HepG2 (cell line): Measurements from ENCODE around the gene RRP12. TPM values are rescaled to one million over a fixed set of nuclear protein-coding genes. Genes with fewer than 3 reads are reported as not detected.

ENCODE experiments used
- AHR ChIP-seq: IDR thresholded peaks from 2 replicates; pipeline ENCODE4 v1.6.1; 2018; ENCODE audit warnings: missing genetic modification reagents, missing compliant biosample characterization
- EP300 ChIP-seq, 3 experiments: sonication (generic) in 1 of 3; formaldehyde crosslinking in 1 of 3; IDR thresholded peaks; 2 replicates each; pipeline versions ENCODE4 v1.5.1 to v1.6.1; 2011 to 2020; ENCODE audit warnings: low read depth in 2 of 3, low read length in 2 of 3, borderline replicate concordance in 1 of 3, improper control_type of control experiment in 1 of 3, mild to moderate bottlenecking in 1 of 3, missing genetic modification reagents in 1 of 3, moderate library complexity in 1 of 3
- FOXP1 ChIP-seq, 2 experiments: fragments of 450-650 bp in 1 of 2; IDR thresholded peaks; 2 replicates each; pipeline ENCODE4 v1.6.1; 2017 to 2018; ENCODE audit warnings: antibody characterized with exemption in 1 of 2
- GATAD1 ChIP-seq: IDR thresholded peaks from 2 replicates; pipeline ENCODE4 v1.6.1; 2016; ENCODE audit warnings: missing genetic modification reagents, missing compliant biosample characterization
- HOXA9 ChIP-seq: sonication (generic); formaldehyde crosslinking; IDR thresholded peaks from 2 replicates; pipeline ENCODE4 v1.8.1; 2022; ENCODE audit warnings: missing genetic modification reagents, mild to moderate bottlenecking, moderate library complexity, borderline replicate concordance
- HOXD1 ChIP-seq: sonication (generic); formaldehyde crosslinking; IDR thresholded peaks from 2 replicates; pipeline ENCODE4 v1.5.0; 2020; ENCODE audit warnings: missing genetic modification reagents
- KLF13 ChIP-seq: sonication (generic); formaldehyde crosslinking; IDR thresholded peaks from 2 replicates; pipeline ENCODE4 v1.4.0; 2020; ENCODE audit warnings: mild to moderate bottlenecking, missing genetic modification reagents
- MXD4 ChIP-seq: IDR thresholded peaks from 2 replicates; pipeline ENCODE4 v1.6.1; 2016; ENCODE audit warnings: mild to moderate bottlenecking, missing biosample characterization, missing genetic modification reagents
- MZF1 ChIP-seq: sonication (generic); formaldehyde crosslinking; IDR thresholded peaks from 2 replicates; pipeline ENCODE4 v1.8.1; 2023; ENCODE audit warnings: mild to moderate bottlenecking, missing genetic modification reagents, borderline replicate concordance
- PCBP1 ChIP-seq: fragments of 200-400 bp; formaldehyde crosslinking; IDR thresholded peaks from 2 replicates; pipeline ENCODE4 v1.6.1; 2017; ENCODE audit warnings: mild to moderate bottlenecking, low read depth, low read length, borderline replicate concordance
- PHF5A ChIP-seq: IDR thresholded peaks from one replicate; pipeline ENCODE4 v1.6.1; 2018; ENCODE audit warnings: low read depth, missing genetic modification reagents; ENCODE audit not compliant: unreplicated experiment
- RAD51 ChIP-seq: fragments of 450-650 bp; IDR thresholded peaks from 2 replicates; pipeline ENCODE4 v1.6.1; 2016; ENCODE audit warnings: borderline replicate concordance
- RELA ChIP-seq: sonication (generic); formaldehyde crosslinking; IDR thresholded peaks from 2 replicates; pipeline ENCODE4 v1.4.0; 2020; ENCODE audit warnings: missing genetic modification reagents
- SIN3B ChIP-seq: fragments of 150-350 bp; IDR thresholded peaks from 2 replicates; pipeline ENCODE4 v1.6.1; 2014; ENCODE audit warnings: low read length
- STAT5B ChIP-seq: sonication (generic); formaldehyde crosslinking; IDR thresholded peaks from 2 replicates; pipeline ENCODE4 v1.4.0; 2020; ENCODE audit warnings: missing genetic modification reagents
- ZFYVE20 ChIP-seq: sonication (generic); formaldehyde crosslinking; IDR thresholded peaks from 2 replicates; pipeline ENCODE4 v1.8.0; 2023; ENCODE audit warnings: low read depth, mild to moderate bottlenecking, moderate library complexity, missing genetic modification reagents, borderline replicate concordance
- ZNF230 ChIP-seq: sonication (generic); formaldehyde crosslinking; IDR thresholded peaks from 2 replicates; pipeline ENCODE4 v1.4.0; 2020; ENCODE audit warnings: mild to moderate bottlenecking, missing genetic modification reagents
- ZNF234 ChIP-seq: sonication (generic); formaldehyde crosslinking; conservative IDR thresholded peaks from 2 replicates; pipeline ENCODE4 v1.5.1; 2020; ENCODE audit warnings: mild to moderate bottlenecking, missing genetic modification reagents
- ZNF235 ChIP-seq: sonication (generic); formaldehyde crosslinking; IDR thresholded peaks from 2 replicates; pipeline ENCODE4 v1.8.1; 2023; ENCODE audit warnings: mild to moderate bottlenecking, missing genetic modification reagents, borderline replicate concordance
- ZNF496 ChIP-seq: sonication (generic); formaldehyde crosslinking; IDR thresholded peaks from 2 replicates; pipeline ENCODE4 v1.8.1; 2023; ENCODE audit warnings: mild to moderate bottlenecking, moderate library complexity, missing genetic modification reagents; ENCODE audit not compliant: insufficient replicate concordance
- ZNF790 ChIP-seq: sonication (generic); formaldehyde crosslinking; IDR thresholded peaks from 2 replicates; pipeline ENCODE4 v1.8.0; 2022; ENCODE audit warnings: missing genetic modification reagents, mild to moderate bottlenecking, borderline replicate concordance
- ZNF883 ChIP-seq: sonication (generic); formaldehyde crosslinking; IDR thresholded peaks from 2 replicates; pipeline ENCODE4 v1.5.1; 2020; ENCODE audit warnings: mild to moderate bottlenecking, missing genetic modification reagents; ENCODE audit errors: not compliant biosample characterization
- polyA plus RNA-seq, 8 experiments: library from polyadenylated mRNA; depleted of rRNA in 3 of 8; stranded (reverse) in 7 of 8; unstranded in 1 of 8; fragments of >200 nt; fragmentation: Illumina TruSeq in 4 of 8; extraction: Trizol in 4 of 8; gene quantifications; 2 replicates each; pipeline versions ENCODE4 v1.2.1 to v1.2.3, GENCODE V29; 2011 to 2016; ENCODE audit warnings: low read depth in 4 of 8, missing spikeins in 1 of 8, mixed read lengths in 1 of 8; ENCODE audit not compliant: insufficient read depth in 1 of 8
- total RNA-seq, 5 experiments: library from RNA; depleted of rRNA; stranded (reverse); fragments of >200 nt; fragmentation: Illumina TruSeq; extraction: Trizol; gene quantifications; 2 replicates each; pipeline ENCODE4 v1.2.3, GENCODE V29; 2016; ENCODE audit warnings: low read depth in 1 of 5
- TF ChIP-seq, protein P1 (sequence below): sonication (generic); formaldehyde crosslinking; conservative IDR thresholded peaks from 2 replicates; pipeline ENCODE4 v1.8.1; 2023; ENCODE audit warnings: missing genetic modification reagents
- TF ChIP-seq, protein P2 (sequence below): sonication (generic); formaldehyde crosslinking; IDR thresholded peaks from 2 replicates; pipeline ENCODE4 v1.4.0; 2020; ENCODE audit warnings: missing genetic modification reagents
- TF ChIP-seq, protein P3 (sequence below): sonication (generic); formaldehyde crosslinking; conservative IDR thresholded peaks from 2 replicates; pipeline ENCODE4 v1.8.0; 2022; ENCODE audit warnings: low read depth, missing genetic modification reagents

Gene RRP12
- total and polyA plus RNA-seq, 2 of the 13 experiments (the other 11 are each of a cell fraction or from before 2014, with no cell fraction given), result 13.2 to 39.4 TPM

DNA sequence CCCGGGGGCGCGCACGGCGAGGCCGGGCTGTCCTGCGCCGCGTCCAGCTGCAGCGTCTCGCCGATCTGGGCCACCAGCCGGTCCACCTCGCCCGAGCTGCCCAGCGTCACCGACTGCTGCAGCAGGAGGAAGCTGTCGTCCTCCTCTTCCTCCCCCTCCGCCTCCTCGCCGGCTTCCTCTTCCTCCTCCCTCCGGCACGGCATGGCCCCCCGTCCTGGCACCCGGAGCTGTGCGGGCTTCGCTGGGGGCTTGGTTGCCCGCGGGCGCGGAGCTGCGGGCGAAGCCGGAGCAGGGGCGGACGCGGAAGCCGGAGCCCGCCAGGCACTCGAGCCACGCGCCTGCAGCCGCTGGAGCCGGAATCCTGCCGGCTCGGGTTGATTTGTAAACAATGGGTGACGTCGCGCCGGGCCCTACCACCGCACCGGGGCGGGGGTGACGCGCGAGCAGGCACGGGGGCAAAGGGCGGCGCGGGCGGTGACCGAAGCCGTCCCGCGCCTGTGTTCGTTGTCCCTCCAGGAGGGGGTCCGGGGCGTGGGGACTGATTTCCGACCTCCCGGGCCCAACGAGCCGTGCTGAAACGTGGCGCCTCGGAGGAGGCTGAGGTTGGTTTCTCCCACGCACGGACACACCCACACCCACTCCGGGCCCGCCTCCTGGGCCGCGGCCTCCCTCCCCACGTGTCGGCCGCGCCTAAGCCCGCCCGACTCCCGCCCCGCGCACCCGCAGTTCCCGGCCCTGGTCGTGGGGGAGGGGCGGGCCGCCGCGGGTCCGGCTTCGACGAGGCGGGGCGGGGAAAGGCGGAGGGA, 66.6 kb downstream of the RRP12 start, which contains the start of gene FRAT2 (continued):
- TF ChIP-seq, protein P1, sequence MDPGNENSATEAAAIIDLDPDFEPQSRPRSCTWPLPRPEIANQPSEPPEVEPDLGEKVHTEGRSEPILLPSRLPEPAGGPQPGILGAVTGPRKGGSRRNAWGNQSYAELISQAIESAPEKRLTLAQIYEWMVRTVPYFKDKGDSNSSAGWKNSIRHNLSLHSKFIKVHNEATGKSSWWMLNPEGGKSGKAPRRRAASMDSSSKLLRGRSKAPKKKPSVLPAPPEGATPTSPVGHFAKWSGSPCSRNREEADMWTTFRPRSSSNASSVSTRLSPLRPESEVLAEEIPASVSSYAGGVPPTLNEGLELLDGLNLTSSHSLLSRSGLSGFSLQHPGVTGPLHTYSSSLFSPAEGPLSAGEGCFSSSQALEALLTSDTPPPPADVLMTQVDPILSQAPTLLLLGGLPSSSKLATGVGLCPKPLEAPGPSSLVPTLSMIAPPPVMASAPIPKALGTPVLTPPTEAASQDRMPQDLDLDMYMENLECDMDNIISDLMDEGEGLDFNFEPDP, result no peak
- TF ChIP-seq, protein P2, sequence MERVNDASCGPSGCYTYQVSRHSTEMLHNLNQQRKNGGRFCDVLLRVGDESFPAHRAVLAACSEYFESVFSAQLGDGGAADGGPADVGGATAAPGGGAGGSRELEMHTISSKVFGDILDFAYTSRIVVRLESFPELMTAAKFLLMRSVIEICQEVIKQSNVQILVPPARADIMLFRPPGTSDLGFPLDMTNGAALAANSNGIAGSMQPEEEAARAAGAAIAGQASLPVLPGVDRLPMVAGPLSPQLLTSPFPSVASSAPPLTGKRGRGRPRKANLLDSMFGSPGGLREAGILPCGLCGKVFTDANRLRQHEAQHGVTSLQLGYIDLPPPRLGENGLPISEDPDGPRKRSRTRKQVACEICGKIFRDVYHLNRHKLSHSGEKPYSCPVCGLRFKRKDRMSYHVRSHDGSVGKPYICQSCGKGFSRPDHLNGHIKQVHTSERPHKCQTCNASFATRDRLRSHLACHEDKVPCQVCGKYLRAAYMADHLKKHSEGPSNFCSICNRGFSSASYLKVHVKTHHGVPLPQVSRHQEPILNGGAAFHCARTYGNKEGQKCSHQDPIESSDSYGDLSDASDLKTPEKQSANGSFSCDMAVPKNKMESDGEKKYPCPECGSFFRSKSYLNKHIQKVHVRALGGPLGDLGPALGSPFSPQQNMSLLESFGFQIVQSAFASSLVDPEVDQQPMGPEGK (CRISPR knock-in tag), result peak; percentile 35
- no peak for TF ChIP-seq ZNF496 (CRISPR knock-in tag)
- TF ChIP-seq ZNF235 (CRISPR knock-in tag), result 0 out of 2 replicates have a peak, but pooled peaks have one; percentile 61
- TF ChIP-seq MXD4 (CRISPR knock-in tag), result peak; percentile 91
- TF ChIP-seq, protein P3, sequence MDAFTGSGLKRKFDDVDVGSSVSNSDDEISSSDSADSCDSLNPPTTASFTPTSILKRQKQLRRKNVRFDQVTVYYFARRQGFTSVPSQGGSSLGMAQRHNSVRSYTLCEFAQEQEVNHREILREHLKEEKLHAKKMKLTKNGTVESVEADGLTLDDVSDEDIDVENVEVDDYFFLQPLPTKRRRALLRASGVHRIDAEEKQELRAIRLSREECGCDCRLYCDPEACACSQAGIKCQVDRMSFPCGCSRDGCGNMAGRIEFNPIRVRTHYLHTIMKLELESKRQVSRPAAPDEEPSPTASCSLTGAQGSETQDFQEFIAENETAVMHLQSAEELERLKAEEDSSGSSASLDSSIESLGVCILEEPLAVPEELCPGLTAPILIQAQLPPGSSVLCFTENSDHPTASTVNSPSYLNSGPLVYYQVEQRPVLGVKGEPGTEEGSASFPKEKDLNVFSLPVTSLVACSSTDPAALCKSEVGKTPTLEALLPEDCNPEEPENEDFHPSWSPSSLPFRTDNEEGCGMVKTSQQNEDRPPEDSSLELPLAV (CRISPR knock-in tag), result no peak
- 0 out of 2 replicates have a peak, but pooled peaks have one; percentile 52 for TF ChIP-seq KLF13 (CRISPR knock-in tag)
- TF ChIP-seq GATAD1 (CRISPR knock-in tag), result peak; percentile 70
- TF ChIP-seq RAD51, result no peak
- TF ChIP-seq AHR (CRISPR knock-in tag), result peak; percentile 66; the same call in 1 of the 2 replicates
- no peak for TF ChIP-seq PHF5A (CRISPR knock-in tag)
- TF ChIP-seq ZNF230, result peak; percentile 48; the same call in 1 of the 2 replicates
- TF ChIP-seq ZNF790 (CRISPR knock-in tag), result no peak
- TF ChIP-seq PCBP1, result peak; percentile 21; the same call in 1 of the 2 replicates
- no peak for TF ChIP-seq ZNF234 (CRISPR knock-in tag)
- TF ChIP-seq ZFYVE20 (CRISPR knock-in tag), result no peak
- no peak; the same call in 1 of the 2 replicates for TF ChIP-seq HOXD1 (CRISPR knock-in tag)
- TF ChIP-seq ZNF883 (CRISPR knock-in tag), result peak; percentile 63
- TF ChIP-seq RELA (CRISPR knock-in tag), result peak; percentile 75; the same call in 1 of the 2 replicates
- peak; percentile 77 for TF ChIP-seq HOXA9 (CRISPR knock-in tag)
- 0 out of 2 replicates have a peak, but pooled peaks have one; percentile 32 for TF ChIP-seq FOXP1 (IDR thresholded peaks at IDR 0.05)
- peak; percentile 44 for TF ChIP-seq FOXP1 (CRISPR knock-in tag; IDR thresholded peaks at IDR 0.05)
- no peak; the same call in 1 of the 2 replicates for TF ChIP-seq STAT5B (CRISPR knock-in tag)
- no peak for TF ChIP-seq SIN3B
- TF ChIP-seq MZF1 (CRISPR knock-in tag), result no peak
- peak; percentile 39 to 53; a peak in 1 of 4 replicates for TF ChIP-seq EP300 (IDR thresholded peaks at IDR 0.05; ENCODE audit: low read depth in 2 of 2, low read length in 2 of 2)
- no peak for TF ChIP-seq EP300 (CRISPR knock-in tag; IDR thresholded peaks at IDR 0.05; ENCODE audit: borderline replicate concordance)
